ENCODE measurements around the gene SCO2.

DNA sequence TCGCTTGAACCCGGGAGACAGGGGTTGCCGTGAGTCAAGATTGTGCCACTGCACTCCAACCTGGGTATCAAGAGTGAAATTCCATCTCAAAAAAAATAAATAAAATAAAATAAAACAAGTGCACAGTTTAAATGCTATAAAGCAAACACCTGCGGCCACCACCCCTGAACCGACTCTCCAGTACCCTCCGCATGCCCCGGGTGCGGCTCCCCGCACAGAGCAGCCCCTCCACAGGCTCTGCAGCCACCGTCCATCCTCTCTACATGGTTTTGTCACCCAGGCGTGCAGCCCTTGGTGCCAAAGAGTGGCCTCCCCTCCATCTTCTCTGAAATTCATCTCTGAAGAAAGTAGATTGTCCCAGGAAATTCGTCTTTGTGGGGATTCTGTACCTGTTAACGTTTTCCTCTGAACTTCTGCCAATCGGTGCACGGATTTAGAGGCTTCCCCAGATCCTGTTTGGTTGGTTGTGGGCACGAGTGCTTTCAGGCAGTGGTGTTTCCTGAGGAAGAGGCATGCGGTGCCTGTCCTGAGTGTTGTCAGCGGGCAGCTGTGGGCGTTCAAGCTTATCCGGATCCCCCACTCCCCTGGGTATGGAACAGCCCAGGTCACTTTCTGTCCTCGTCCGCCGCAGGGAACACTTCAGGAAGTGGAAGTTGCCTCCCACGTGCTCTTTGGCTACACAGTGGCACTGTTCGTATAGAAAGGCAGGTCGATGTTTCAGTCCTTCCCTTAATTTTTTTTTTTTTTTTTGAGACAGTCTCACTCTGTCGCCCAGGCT is 34.7 kb downstream of the SCO2 start:
- no peak for TF ChIP-seq EZH2 (IDR thresholded peaks at IDR 0.05; ENCODE audit: low read depth)
- TF ChIP-seq, protein P1, sequence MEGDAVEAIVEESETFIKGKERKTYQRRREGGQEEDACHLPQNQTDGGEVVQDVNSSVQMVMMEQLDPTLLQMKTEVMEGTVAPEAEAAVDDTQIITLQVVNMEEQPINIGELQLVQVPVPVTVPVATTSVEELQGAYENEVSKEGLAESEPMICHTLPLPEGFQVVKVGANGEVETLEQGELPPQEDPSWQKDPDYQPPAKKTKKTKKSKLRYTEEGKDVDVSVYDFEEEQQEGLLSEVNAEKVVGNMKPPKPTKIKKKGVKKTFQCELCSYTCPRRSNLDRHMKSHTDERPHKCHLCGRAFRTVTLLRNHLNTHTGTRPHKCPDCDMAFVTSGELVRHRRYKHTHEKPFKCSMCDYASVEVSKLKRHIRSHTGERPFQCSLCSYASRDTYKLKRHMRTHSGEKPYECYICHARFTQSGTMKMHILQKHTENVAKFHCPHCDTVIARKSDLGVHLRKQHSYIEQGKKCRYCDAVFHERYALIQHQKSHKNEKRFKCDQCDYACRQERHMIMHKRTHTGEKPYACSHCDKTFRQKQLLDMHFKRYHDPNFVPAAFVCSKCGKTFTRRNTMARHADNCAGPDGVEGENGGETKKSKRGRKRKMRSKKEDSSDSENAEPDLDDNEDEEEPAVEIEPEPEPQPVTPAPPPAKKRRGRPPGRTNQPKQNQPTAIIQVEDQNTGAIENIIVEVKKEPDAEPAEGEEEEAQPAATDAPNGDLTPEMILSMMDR (conservative IDR thresholded peaks at IDR 0.05), result no peak
